Measurements from ENCODE around the gene EGFL7. TPM values are rescaled to one million over a fixed set of nuclear protein-coding genes. Genes with fewer than 3 reads are reported as not detected.

EGFL7 gene
- total and polyA plus RNA-seq, 10 donors: 132 to 522 (median 187) TPM

GRCh38 chr9:136721339-136722092, 58.8 kb downstream of the EGFL7 start:
- intact Hi-C loops (cut with DNase I; ENCODE audit: low total_unique reads): no loop called here
- Histone ChIP-seq H3K27me3 (replicated peaks in 1 of 7) (peaks cover 0 to 5% (median 0%) of the 10 kb centered on the region in 7 donors), H3K27ac (peak overlapping the region in 3 of 8 donors; percentile 17 to 18 (median 18)), H3K36me3 (peaks cover 6 to 62% (median 50%) of the 10 kb centered on the region in 6 donors), H3K9me3 (no peaks in the 10 kb centered on the region), H3K4me3 (no peak overlapping the region), H3K4me1 (peaks cover 12 to 82% (median 75%) of the 10 kb centered on the region in 6 donors)
- peak; percentile 76 for DNase-seq
- TF ChIP-seq CTCF (IDR thresholded peaks at IDR 0.05 in 8 of 11, conservative IDR thresholded peaks at IDR 0.05 in 3 of 11) (no peak), POLR2AphosphoS5 (IDR thresholded peaks at IDR 0.05) (peak in 2 of 3 donors; percentile 38 to 64)
- WGBS, 5 donors: 63 to 80% (median 68%) methylated on average over 16 to 30 of the region's 30 CpGs

Small RNA genes within 50 kb of the gene (microRNA-seq; reads per million reads assigned to microRNA genes)
- gene MIR126: 149,270 to 246,704 (median 241,704) reads per million in 3 donors

Small RNA genes within 50 kb of the gene (small RNA-seq; reads per million reads assigned to genes)
- gene MIR126: 1,257 to 2,207 (median 1,755) reads per million in 4 donors

Other genes with a start within 250 kb of the EGFL7 start
- 10 to 100 TPM; 13.1 to 25.3 (median 18.7) TPM for gene INPP5E, start 223.1 kb upstream of the EGFL7 start, total RNA-seq
- 10 to 100 TPM in 2 of 3 donors, 1 to 10 TPM in 1; 7.8 to 20.3 (median 15.7) TPM for gene INPP5E, start 223.1 kb upstream of the EGFL7 start, polyA plus RNA-seq
- 10 to 100 TPM; 74.6 to 92.1 (median 87.8) TPM for gene SEC16A, start 179.9 kb upstream of the EGFL7 start, total RNA-seq
- gene SEC16A, start 179.9 kb upstream of the EGFL7 start, polyA plus RNA-seq: 10 to 100 TPM; 35.0 to 58.9 (median 52.6) TPM
- 100 to 1,000 TPM in 4 of 7 donors, 10 to 100 TPM in 3; 88.6 to 140 (median 117) TPM for gene NOTCH1, start 116.9 kb upstream of the EGFL7 start, total RNA-seq
- gene NOTCH1, start 116.9 kb upstream of the EGFL7 start, polyA plus RNA-seq: 10 to 100 TPM in 1 of 3 donors, 1 to 10 TPM in 2; 4.9 to 27.2 (median 8.3) TPM
- gene AGPAT2, start 24.5 kb downstream of the EGFL7 start, total RNA-seq: 10 to 100 TPM; 26.9 to 47.7 (median 40.4) TPM
- 10 to 100 TPM; 31.9 to 43.8 (median 35.1) TPM for gene AGPAT2, start 24.5 kb downstream of the EGFL7 start, polyA plus RNA-seq
- 10 to 100 TPM in 5 of 7 donors, 1 to 10 TPM in 2; 5.2 to 26.5 (median 13.3) TPM for gene DIPK1B, start 49.7 kb downstream of the EGFL7 start, total RNA-seq
- 10 to 100 TPM in 2 of 3 donors, 1 to 10 TPM in 1; 8.2 to 16.8 (median 11.3) TPM for gene DIPK1B, start 49.7 kb downstream of the EGFL7 start, polyA plus RNA-seq
- 10 to 100 TPM in 5 of 7 donors, 1 to 10 TPM in 2; 7.2 to 18.0 (median 12.8) TPM for gene LCN10, start 80.0 kb downstream of the EGFL7 start, total RNA-seq
- 10 to 100 TPM; 22.6 to 41.3 (median 24.5) TPM for gene LCN10, start 80.0 kb downstream of the EGFL7 start, polyA plus RNA-seq
- gene LCN6, start 85.6 kb downstream of the EGFL7 start, total RNA-seq: 1 to 10 TPM; 1.2 to 8.7 (median 3.7) TPM
- gene LCN6, start 85.6 kb downstream of the EGFL7 start, polyA plus RNA-seq: 10 to 100 TPM in 1 of 3 donors, 1 to 10 TPM in 2; 3.7 to 18.9 (median 5.0) TPM
- gene LCN8, start 95.3 kb downstream of the EGFL7 start, total RNA-seq: 1 to 10 TPM in 1 of 7 donors, under 1 TPM in 2, not detected in 4; 0.13 to 2.8 (median 0.51) TPM
- gene LCN8, start 95.3 kb downstream of the EGFL7 start, polyA plus RNA-seq: under 1 TPM; 0.22 to 0.70 (median 0.46) TPM
- under 1 TPM in 1 of 7 donors, not detected in 6; 0.35 TPM for gene LCN15, start 101.6 kb downstream of the EGFL7 start, total RNA-seq
- gene LCN15, start 101.6 kb downstream of the EGFL7 start, polyA plus RNA-seq: not detected
- 10 to 100 TPM; 32.1 to 50.7 (median 44.3) TPM for gene TMEM141, start 128.4 kb downstream of the EGFL7 start, total RNA-seq
- gene TMEM141, start 128.4 kb downstream of the EGFL7 start, polyA plus RNA-seq: 10 to 100 TPM; 54.5 to 92.8 (median 92.6) TPM
- 1 to 10 TPM in 1 of 7 donors, under 1 TPM in 6; 0.44 to 1.6 (median 0.68) TPM for gene CCDC183, start 133.4 kb downstream of the EGFL7 start, total RNA-seq
- 1 to 10 TPM in 1 of 3 donors, under 1 TPM in 2; 0.41 to 1.2 (median 0.99) TPM for gene CCDC183, start 133.4 kb downstream of the EGFL7 start, polyA plus RNA-seq
- 10 to 100 TPM; 47.9 to 68.2 (median 58.2) TPM for gene RABL6, start 145.0 kb downstream of the EGFL7 start, total RNA-seq
- 10 to 100 TPM; 32.7 to 70.0 (median 38.3) TPM for gene RABL6, start 145.0 kb downstream of the EGFL7 start, polyA plus RNA-seq
- 10 to 100 TPM in 1 of 7 donors, 1 to 10 TPM in 6; 3.3 to 13.1 (median 6.3) TPM for gene AJM1, start 179.6 kb downstream of the EGFL7 start, total RNA-seq
- gene AJM1, start 179.6 kb downstream of the EGFL7 start, polyA plus RNA-seq: 1 to 10 TPM in 2 of 3 donors, under 1 TPM in 1; 0.91 to 3.9 (median 1.0) TPM
- gene PHPT1, start 186.5 kb downstream of the EGFL7 start, total RNA-seq: 10 to 100 TPM; 32.3 to 71.0 (median 63.3) TPM
- gene PHPT1, start 186.5 kb downstream of the EGFL7 start, polyA plus RNA-seq: 100 to 1,000 TPM in 2 of 3 donors, 10 to 100 TPM in 1; 95.9 to 117 (median 106) TPM
- gene MAMDC4, start 189.4 kb downstream of the EGFL7 start, total RNA-seq: 10 to 100 TPM in 5 of 7 donors, 1 to 10 TPM in 2; 5.4 to 20.8 (median 11.3) TPM
- 10 to 100 TPM in 2 of 3 donors, 1 to 10 TPM in 1; 4.9 to 32.0 (median 12.7) TPM for gene MAMDC4, start 189.4 kb downstream of the EGFL7 start, polyA plus RNA-seq
- 100 to 1,000 TPM; 184 to 241 (median 225) TPM for gene EDF1, start 203.4 kb downstream of the EGFL7 start, total RNA-seq
- gene EDF1, start 203.4 kb downstream of the EGFL7 start, polyA plus RNA-seq: 100 to 1,000 TPM; 347 to 462 (median 441) TPM
- 10 to 100 TPM; 14.9 to 49.7 (median 29.6) TPM for gene TRAF2, start 223.6 kb downstream of the EGFL7 start, total RNA-seq
- 10 to 100 TPM; 13.6 to 23.1 (median 19.6) TPM for gene TRAF2, start 223.6 kb downstream of the EGFL7 start, polyA plus RNA-seq